Activated CD4-positive, alpha-beta T cell treated with anti-CD3 and anti-CD28 coated beads, Interleukin-2, amount 50 U/mL, for 16 hours (primary cell): ENCODE data around the gene DDX3Y.

Source experiments
- DNase-seq: peaks from one replicate; pipeline ENCODE4 v3.0.0-alpha.2; 2020

The DDX3Y gene

DNA sequence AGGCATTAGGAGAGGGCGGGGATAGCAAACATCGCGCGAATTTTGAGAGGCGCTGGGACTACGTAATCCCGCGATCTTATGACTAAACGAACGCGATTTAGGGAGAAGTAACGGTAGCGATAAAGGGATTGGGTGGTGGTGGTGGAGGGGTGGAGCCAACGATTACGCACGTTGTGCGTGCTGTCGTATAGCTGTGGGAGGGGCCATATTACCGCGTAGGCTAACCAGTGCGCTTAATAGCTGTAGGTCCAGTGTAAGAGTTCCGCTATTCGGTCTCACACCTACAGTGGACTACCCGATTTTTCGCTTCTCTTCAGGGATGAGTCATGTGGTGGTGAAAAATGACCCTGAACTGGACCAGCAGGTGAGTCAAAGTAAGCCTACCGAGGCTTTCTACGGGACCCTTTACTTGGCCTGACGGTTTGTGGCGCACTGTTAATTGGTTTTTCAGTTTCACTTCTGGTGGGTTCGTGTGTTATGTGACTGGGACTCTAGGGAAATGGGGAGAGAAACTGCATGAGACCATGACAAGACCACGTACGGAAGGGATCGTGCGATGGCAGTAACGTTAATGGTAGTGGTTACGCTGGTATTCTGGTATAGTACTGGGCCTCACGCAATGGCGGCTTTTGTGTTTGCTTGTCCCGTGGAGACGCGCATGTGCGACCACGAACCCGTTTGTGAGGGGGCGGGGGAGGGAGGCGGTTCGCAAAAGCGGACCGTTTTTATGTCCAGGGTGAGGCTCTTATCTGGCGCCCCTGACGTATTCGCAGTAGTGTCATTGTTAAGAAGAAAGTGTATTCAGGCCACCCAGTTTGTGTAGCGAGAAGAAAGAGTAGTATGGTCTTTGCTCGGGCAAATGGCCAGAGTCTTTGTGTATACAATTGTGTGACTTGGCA, at the start of gene DDX3Y:
TSS of gene DDX3Y (plus strand) at position 251 of the 899 bp plus-strand sequence. CDS start at position 320, 69 bp downstream.
- no peak for DNase-seq

DNA sequence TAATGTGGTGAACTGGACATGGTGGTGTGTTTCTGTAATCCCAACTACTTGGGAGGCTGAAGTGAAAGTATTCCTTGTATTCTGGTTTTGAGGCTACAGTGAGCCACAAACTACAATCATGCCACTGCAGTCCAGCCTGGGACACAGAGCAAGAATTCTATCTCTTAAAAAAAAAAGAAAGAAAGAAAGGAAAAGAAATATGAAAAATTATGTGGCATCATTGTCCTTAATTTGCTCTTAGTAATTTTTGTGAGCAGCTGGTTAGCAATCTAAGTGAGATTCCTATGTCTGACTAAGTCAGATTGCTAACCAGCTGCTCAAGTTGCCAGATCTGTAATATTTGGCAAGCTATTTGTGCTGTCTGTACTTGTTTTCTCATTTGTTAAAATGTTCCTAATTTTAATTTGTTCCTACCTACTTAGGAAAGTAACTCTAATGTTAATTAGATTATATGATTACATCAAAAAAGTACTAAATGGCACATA, 48.8 kb upstream of the DDX3Y start:
- DNase-seq = no peak

DNA sequence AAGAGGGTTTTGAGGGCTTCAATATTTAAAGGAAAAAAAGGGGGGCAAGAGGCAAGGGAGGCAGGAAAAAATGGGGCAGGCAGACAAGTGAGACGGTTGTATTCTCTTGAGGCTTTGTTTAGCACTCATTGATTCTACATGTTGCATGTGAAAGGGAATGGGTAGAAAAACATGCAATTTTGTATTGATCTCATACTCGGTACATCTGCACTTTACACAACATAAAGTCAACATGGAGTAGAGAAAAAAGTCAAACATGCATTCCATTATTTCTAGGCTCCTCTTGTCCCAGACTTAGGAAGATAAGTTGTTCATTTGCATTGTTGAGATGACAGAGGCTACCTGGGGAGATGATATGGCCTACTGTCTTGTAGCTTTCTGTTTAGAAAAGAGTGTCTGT, 36.7 kb upstream of the DDX3Y start:
- no peak for DNase-seq

DNA sequence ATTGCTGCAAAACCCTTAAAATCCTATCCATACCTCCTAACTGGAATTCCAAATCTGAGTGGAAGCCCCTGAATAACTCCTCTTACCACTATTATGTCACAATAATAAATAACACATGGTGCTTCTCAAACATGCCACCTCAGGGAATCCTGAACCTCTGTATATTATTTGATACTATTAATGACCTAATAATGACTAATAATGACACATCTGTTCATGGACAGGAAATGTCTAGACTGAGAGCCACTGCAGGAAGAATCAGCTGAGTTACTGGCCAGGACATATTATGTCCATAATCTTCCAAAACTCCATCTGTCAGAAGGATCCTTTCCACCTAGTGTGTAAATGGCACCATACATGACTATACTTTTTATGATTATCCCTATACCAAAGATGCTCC, 7.7 kb upstream of the DDX3Y start:
- DNase-seq = no peak

DNA sequence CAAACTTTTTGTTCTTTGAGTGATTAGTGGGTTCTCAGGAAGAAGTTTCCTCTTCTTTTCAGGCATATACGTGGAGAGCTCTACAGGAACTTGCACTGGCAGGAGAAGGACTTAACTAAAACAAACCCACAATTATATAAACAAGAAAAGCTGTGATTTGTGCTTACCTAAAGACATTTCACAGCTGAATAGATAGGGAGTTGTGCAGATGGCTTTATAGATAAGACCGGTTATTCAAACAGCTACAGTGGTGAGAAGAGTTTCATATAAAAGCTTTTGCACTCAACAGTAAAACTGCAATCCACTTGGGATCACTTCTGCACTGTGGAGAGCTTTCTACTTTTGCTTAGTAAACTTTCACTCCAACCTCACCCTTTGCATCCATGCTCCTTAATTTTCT, 6.1 kb upstream of the DDX3Y start:
- DNase-seq = no peak

DNA sequence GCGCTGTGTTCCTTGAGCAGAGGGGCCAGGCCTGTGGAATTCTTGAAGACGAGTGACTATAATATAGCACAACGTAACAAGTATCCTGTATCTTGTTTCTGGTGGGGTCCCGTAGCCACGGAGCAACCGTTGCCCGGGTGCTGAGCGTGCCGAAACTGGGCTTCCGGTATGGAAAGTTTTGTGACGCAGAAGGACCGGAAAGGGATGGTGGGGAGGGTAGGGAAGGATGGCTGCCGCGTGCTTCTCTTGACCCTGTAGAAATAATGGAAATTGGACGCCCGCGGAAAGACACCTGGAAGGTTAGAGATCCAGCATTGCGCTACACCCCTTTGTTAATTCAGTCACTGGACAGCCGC, 827 bp downstream of the DDX3Y start:
- no peak for DNase-seq

DNA sequence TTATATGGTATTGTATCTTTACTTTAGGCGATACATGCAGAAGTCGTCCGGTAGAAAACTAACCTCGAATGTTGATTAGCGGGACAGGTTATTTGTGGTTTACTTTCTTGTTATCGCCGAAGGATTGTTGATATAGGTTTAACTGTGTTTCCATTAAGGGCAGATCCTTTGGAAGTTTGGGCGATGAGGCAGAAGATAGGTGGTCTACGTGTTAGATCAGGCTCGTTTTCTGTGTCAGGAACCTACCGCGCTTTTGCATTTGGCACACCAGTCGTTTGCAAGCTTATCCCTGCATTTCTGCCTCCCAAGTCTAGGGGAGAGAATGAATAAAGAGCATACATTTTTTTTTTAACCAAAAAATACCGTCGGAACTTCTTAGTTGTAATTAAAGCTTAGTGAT, 1.2 kb downstream of the DDX3Y start:
- no peak for DNase-seq

DNA sequence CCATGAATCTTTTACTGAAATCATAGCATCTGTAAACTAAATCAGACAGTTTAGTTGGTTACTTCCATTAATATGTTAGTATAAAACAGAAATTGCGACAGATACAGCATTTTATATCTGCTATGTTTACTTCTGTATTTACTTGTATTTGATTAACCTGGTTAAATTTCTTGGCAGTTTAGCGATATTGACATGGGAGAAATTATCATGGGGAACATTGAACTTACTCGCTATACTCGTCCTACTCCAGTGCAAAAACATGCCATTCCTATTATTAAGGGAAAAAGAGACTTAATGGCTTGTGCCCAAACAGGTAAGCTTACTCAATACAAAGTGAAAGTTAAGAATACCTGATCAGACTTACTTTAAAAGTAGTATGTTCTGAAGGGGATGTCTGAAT, 8.9 kb downstream of the DDX3Y start:
- DNase-seq = no peak

DNA sequence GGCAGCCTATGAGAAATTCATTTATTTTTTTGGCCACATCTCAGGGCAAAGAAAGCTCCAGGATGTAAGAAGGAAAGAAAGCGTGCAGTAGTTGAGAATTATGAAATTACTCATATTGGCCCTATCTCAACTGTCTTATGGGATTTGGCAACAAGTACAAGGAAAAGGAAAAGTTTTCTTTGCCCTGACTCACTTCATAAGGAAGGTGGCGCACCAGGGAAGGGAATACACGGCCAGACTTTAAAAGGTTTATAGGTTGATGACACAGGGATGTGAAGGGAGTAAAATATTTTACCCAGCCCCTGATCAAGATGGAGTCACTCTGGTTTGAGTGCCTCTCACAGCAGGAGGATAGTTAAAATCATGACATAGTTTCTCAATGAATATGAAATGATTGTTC, 23.4 kb downstream of the DDX3Y start:
- no peak for DNase-seq

DNA sequence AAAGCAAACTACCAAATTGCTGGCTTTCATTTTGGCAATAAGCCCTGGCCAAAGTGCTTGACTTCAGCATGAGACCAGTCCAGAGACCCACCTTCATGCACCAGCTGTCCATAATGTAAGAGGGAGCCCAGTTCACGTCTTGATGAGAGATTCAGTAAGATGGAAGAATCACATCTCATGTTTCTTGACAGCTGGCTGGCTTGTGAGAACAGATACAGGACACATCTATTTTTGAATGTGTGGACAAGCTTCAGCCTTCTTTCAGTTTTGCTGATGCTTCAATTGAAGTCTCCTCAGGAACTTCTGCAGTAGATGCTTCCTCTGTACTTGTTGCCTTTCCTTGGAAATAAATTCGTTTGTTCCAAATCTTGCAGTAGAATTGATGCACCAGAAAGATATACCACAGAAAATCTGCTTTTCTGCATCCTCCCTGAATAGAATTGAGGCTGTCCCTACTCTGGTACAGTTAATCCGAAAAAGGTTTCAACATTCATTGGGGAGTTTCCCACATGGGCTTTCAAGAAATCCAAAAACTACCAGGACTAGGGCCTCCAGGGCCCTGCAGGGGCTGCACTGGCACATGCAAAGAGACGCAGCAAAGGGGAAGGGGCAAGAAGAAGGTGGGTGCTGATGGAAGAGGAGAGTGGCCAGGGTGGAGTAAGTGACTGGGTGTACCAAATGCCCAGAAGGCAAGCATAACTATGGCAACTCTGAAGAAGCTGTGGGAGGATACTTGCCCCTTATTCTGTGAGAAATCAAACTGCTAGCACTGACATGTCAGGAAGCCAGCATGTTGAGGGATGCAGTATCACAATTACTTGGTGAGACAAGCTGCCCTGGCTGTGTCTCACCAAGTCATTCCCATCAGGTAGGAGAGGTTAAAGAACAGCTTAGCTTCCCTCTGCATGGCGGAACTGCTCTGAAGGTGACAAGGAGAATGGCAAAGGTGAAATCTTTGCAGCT, 37.3 kb downstream of the DDX3Y start:
- no peak for DNase-seq
